H9 (cell line): ENCODE data around the gene GFM1. TPM values are rescaled to one million over a fixed set of nuclear protein-coding genes. Genes with fewer than 3 reads are reported as not detected.
A peak's percentile ranks its signal among the peaks of the same experiment; 100 is the strongest.

Experiments
- DNase-seq: peaks from one replicate; pipeline ENCODE4 v3.0.0-alpha.2; 2017
- H2AFZ ChIP-seq: one replicate; pipeline ENCODE4 v1.6.1; 2013; ENCODE audit warnings: mild to moderate bottlenecking, low read length, control low read depth, moderate library complexity
- H2AK5ac ChIP-seq: 2 replicates; pipeline ENCODE4 v1.6.1; 2013; ENCODE audit warnings: low read length, control low read depth, mixed read lengths; ENCODE audit not compliant: insufficient read length
- H2BK120ac ChIP-seq: one replicate; pipeline ENCODE4 v1.6.1; 2013; ENCODE audit warnings: low read depth, mild to moderate bottlenecking, low read length, control low read depth, inconsistent platforms; ENCODE audit not compliant: poor library complexity, severe bottlenecking
- H2BK12ac ChIP-seq: 2 replicates; pipeline ENCODE4 v1.6.1; 2013; ENCODE audit warnings: low read length, control low read depth, mixed read lengths, low read depth; ENCODE audit not compliant: insufficient read length
- H2BK15ac ChIP-seq: 2 replicates; pipeline ENCODE4 v1.6.1; 2013; ENCODE audit warnings: low read depth, low read length, control low read depth
- H2BK20ac ChIP-seq: one replicate; pipeline ENCODE4 v1.6.1; 2013; ENCODE audit warnings: low read depth, mild to moderate bottlenecking, low read length, control low read depth, inconsistent platforms; ENCODE audit not compliant: poor library complexity, severe bottlenecking
- H2BK5ac ChIP-seq: 2 replicates; pipeline ENCODE4 v1.6.1; 2013; ENCODE audit warnings: low read length, control low read depth, mixed read lengths; ENCODE audit not compliant: insufficient read length
- H3K14ac ChIP-seq: 2 replicates; pipeline ENCODE4 v1.6.1; 2013; ENCODE audit warnings: low read length, control low read depth; ENCODE audit not compliant: insufficient read depth
- H3K18ac ChIP-seq: 2 replicates; pipeline ENCODE4 v1.6.1; 2013; ENCODE audit warnings: low read depth, mild to moderate bottlenecking, mixed read lengths, low read length, control low read depth; ENCODE audit not compliant: insufficient read length
- H3K23ac ChIP-seq: 2 replicates; pipeline ENCODE4 v1.6.1; 2013; ENCODE audit warnings: low read length, control low read depth, mixed read lengths, low read depth; ENCODE audit not compliant: insufficient read length
- H3K23me2 ChIP-seq: 2 replicates; pipeline ENCODE4 v1.6.1; 2013; ENCODE audit warnings: low read depth, mild to moderate bottlenecking, mixed read lengths, low read length, control low read depth; ENCODE audit not compliant: insufficient read length, poor library complexity, severe bottlenecking
- H3K27ac ChIP-seq: 2 replicates; pipeline ENCODE4 v1.5.1; 2013; ENCODE audit warnings: low read length, control low read depth, mixed read lengths, low read depth; ENCODE audit not compliant: insufficient read length
- H3K27me3 ChIP-seq: 2 replicates; pipeline ENCODE4 v1.6.1; 2013; ENCODE audit warnings: low read length, control low read depth, inconsistent platforms; ENCODE audit not compliant: insufficient read depth
- H3K4ac ChIP-seq: 2 replicates; pipeline ENCODE4 v1.6.1; 2013; ENCODE audit warnings: low read depth, mild to moderate bottlenecking, control low read depth, inconsistent platforms, low read length, moderate library complexity
- H3K4me1 ChIP-seq: 2 replicates; pipeline ENCODE4 v1.6.1; 2013; ENCODE audit warnings: low read length, control low read depth, inconsistent platforms; ENCODE audit not compliant: insufficient read depth
- H3K4me2 ChIP-seq: 2 replicates; pipeline ENCODE4 v1.6.1; 2013; ENCODE audit warnings: low read length, control low read depth, mixed read lengths; ENCODE audit not compliant: insufficient read length, insufficient read depth
- H3K56ac ChIP-seq: 2 replicates; pipeline ENCODE4 v1.6.1; 2013; ENCODE audit warnings: low read depth, mild to moderate bottlenecking, mixed read lengths, low read length, control low read depth; ENCODE audit not compliant: insufficient read length
- H3K79me1 ChIP-seq: 2 replicates; pipeline ENCODE4 v1.6.1; 2013; ENCODE audit warnings: low read depth, mild to moderate bottlenecking, moderate library complexity, low read length, control low read depth, inconsistent platforms; ENCODE audit not compliant: insufficient read depth, poor library complexity, severe bottlenecking
- H3K79me2 ChIP-seq: 2 replicates; pipeline ENCODE4 v1.6.1; 2013; ENCODE audit warnings: low read length, control low read depth, inconsistent platforms; ENCODE audit not compliant: insufficient read depth
- H3K9ac ChIP-seq: 2 replicates; pipeline ENCODE4 v1.6.1; 2013; ENCODE audit warnings: low read length, control low read depth, mixed read lengths; ENCODE audit not compliant: insufficient read length; ENCODE audit errors: extremely low read depth
- H3K9me3 ChIP-seq: one replicate; pipeline ENCODE4 v1.6.1; 2013; ENCODE audit warnings: low read depth, low read length, inconsistent platforms; ENCODE audit not compliant: control insufficient read depth
- H3T11ph ChIP-seq: one replicate; pipeline ENCODE4 v1.6.1; 2013; ENCODE audit warnings: mild to moderate bottlenecking, low read length, control low read depth, inconsistent platforms
- H4K20me1 ChIP-seq: one replicate; pipeline ENCODE4 v1.6.1; 2013; ENCODE audit not compliant: control insufficient read depth, insufficient read length, insufficient read depth
- H4K5ac ChIP-seq: 2 replicates; pipeline ENCODE4 v1.6.1; 2013; ENCODE audit warnings: low read depth, mild to moderate bottlenecking, mixed read lengths, low read length, control low read depth; ENCODE audit not compliant: insufficient read length
- H4K8ac ChIP-seq: replicated peaks from 2 replicates; pipeline ENCODE4 v1.6.1; 2013; ENCODE audit warnings: low read length, control low read depth, mixed read lengths, low read depth; ENCODE audit not compliant: insufficient read length
- H4K91ac ChIP-seq: 2 replicates; pipeline ENCODE4 v1.6.1; 2013; ENCODE audit warnings: low read depth, mild to moderate bottlenecking, moderate library complexity, mixed read lengths, low read length, control low read depth; ENCODE audit not compliant: insufficient read length
- H3K27ac Mint-ChIP-seq, 3 experiments: 2 replicates in 2 of 3; 3 replicates in 1 of 3; pipeline ENCODE4 v1.8.0; 2020 to 2021; ENCODE audit warnings: mixed read lengths in 3 of 3, mild to moderate bottlenecking in 1 of 3, moderate library complexity in 1 of 3
- H3K27me3 Mint-ChIP-seq: 2 replicates; pipeline ENCODE4 v1.8.0; 2021; ENCODE audit warnings: low read depth, mild to moderate bottlenecking, moderate library complexity, mixed read lengths
- H3K36me3 Mint-ChIP-seq, 3 experiments: 2 replicates in 2 of 3; 3 replicates in 1 of 3; pipeline ENCODE4 v1.8.0; 2020 to 2021; ENCODE audit warnings: low read depth in 3 of 3, mixed read lengths in 3 of 3; ENCODE audit not compliant: insufficient read depth in 1 of 3
- H3K4me1 Mint-ChIP-seq, 2 experiments: 2 replicates each; pipeline ENCODE4 v1.8.0; 2020; ENCODE audit warnings: mixed read lengths in 2 of 2
- H3K4me3 Mint-ChIP-seq, 2 experiments: 2 replicates in 1 of 2; 3 replicates in 1 of 2; pipeline ENCODE4 v1.8.0; 2020 to 2021; ENCODE audit warnings: mild to moderate bottlenecking in 2 of 2, mixed read lengths in 2 of 2, moderate library complexity in 1 of 2
- H3K9me3 Mint-ChIP-seq, 2 experiments: 2 replicates in 1 of 2; 3 replicates in 1 of 2; pipeline ENCODE4 v1.8.0; 2020; ENCODE audit warnings: mild to moderate bottlenecking in 2 of 2, mixed read lengths in 2 of 2, moderate library complexity in 1 of 2
- CTCF ChIP-seq: fragments of 200-600 bp; sonication (generic); conservative IDR thresholded peaks from 3 replicates; pipeline ENCODE4 v1.8.0; 2021; ENCODE audit warnings: antibody characterized with exemption, mild to moderate bottlenecking
- WGBS: extraction: QIAGEN DNeasy Blood & Tissue Kit; methylation state at CpG from one replicate; pipeline ENCODE4 v1.1.7; 2013; ENCODE audit warnings: missing lambda C conversion rate, low lambda C conversion rate, mixed read lengths; ENCODE audit not compliant: insufficient read length; ENCODE audit errors: extremely low coverage; 5-methylcytosine and 5-hydroxymethylcytosine counted together
- total RNA-seq: library from RNA; stranded (reverse); gene quantifications from 2 replicates; pipeline ENCODE4 v1.2.1, GENCODE V29; 2021

The GFM1 gene
- total RNA-seq, 1 experiment from 2014 or later: 47.1 TPM

DNA sequence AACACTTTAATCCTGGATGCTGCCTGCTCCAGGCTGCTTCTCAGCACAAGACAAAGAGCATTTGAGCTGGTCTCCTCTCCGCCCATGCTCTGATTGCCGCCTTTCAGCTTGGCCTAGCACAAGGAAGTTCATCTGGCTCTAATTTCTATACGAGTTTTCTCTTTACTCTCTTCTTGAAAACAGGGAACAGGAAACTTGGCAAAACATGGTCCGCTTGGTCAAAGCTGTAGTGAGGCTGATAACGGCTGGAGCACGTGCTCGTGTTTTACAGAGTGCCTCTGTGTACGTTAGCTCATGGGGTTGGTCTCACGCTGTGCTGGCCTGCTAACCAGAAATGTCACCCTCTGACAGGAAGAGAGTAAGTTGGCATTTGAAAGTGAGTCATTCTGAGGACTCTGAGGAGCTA, 68.8 kb downstream of the GFM1 start:
- WGBS: no CpG with 5 or more reads among the region's 9 CpGs
- Histone ChIP-seq H2BK120ac (no peak overlapping the region), H4K20me1 (no peaks in the 10 kb centered on the region), H3K79me1 (no peaks in the 10 kb centered on the region), H2BK15ac (no peak overlapping the region), H3K56ac (no peak overlapping the region), H3K9ac (no peak overlapping the region), H3K4ac (no peak overlapping the region), H2BK5ac (no peak overlapping the region), H4K8ac (no peak overlapping the region), H2AK5ac (peak overlapping the region; percentile 41), H3K14ac (no peak overlapping the region; the same call in 1 of the 2 replicates), H3K27ac (no peak overlapping the region), H3K9me3 (no peaks in the 10 kb centered on the region), H3K27me3 (no peaks in the 10 kb centered on the region), H4K91ac (no peak overlapping the region), H3K18ac (no peak overlapping the region), H3K4me2 (no peak overlapping the region), H3K23me2 (no peaks in the 10 kb centered on the region), H3T11ph (no peak overlapping the region), H2BK12ac (no peak overlapping the region), H2AFZ (no peak overlapping the region), H3K4me1 (no peaks in the 10 kb centered on the region), H2BK20ac (no peak overlapping the region), H3K23ac (no peak overlapping the region), H3K79me2 (no peaks in the 10 kb centered on the region), H4K5ac (no peak overlapping the region)
- Mint-ChIP-seq H3K9me3 (no peaks in the 10 kb centered on the region), H3K27ac (peak overlapping the region; percentile 38 to 75 (median 50); a peak in 6 of 7 replicates), H3K4me1 (peaks cover 15 to 17% of the 10 kb centered on the region in 2 experiments), H3K36me3 (peaks cover 0 to 14% (median 0%) of the 10 kb centered on the region in 3 experiments; a peak in 2 of 7 replicates), H3K27me3 (no peaks in the 10 kb centered on the region), H3K4me3 (no peak overlapping the region)
- no peak for DNase-seq
- no peak for TF ChIP-seq CTCF
